HepG2 (cell line): ENCODE data around the gene ARHGEF11. TPM values are rescaled to one million over a fixed set of nuclear protein-coding genes. Genes with fewer than 3 reads are reported as not detected.

Source experiments
- ATAC-seq: fragments of 200-7000 bp; cut with Tn5 transposase; 3 replicates; pipeline ENCODE4 v1.9.1; 2020; ENCODE audit warnings: mild to moderate bottlenecking, moderate library complexity
- BruUV-seq: library from RNA; stranded (reverse); fragments of 400-500 nt; replicated peaks from 2 replicates; lab custom pipeline; 2021; lab: Mats Ljungman, UMichigan
- CTCF ChIA-PET: fragments of 300-600 bp; formaldehyde crosslinking; extraction: SDS; loops from one replicate; lab custom pipeline; 2021; ENCODE audit warnings: low total read pairs, inconsistent platforms, low intra/inter-chr PET ratio; lab: Yijun Ruan, JAX
- POLR2A ChIA-PET: fragments of 350-600 bp; sonication (Branson Sonifier 250); formaldehyde crosslinking; loops from one replicate; lab custom pipeline; 2020; ENCODE audit warnings: antibody characterized with exemption, inconsistent platforms; lab: Yijun Ruan, JAX
- DNase-seq: peaks from one replicate; pipeline ENCODE4 v3.0.0-alpha.2; 2015; ENCODE audit warnings: low spot score
- FAIRE-seq: peaks from 3 replicates; lab custom pipeline; 2011; peaks lifted over from hg19 to GRCh38; lab: Jason Lieb, UNC
- H2AFZ ChIP-seq: one replicate; pipeline ENCODE4 v1.6.1; 2011; ENCODE audit warnings: low read length, inconsistent platforms
- H3K27ac ChIP-seq: fragments of 300-600 bp; 3 replicates; pipeline ENCODE4 v1.8.0; 2011; ENCODE audit warnings: mixed run types, mild to moderate bottlenecking, mixed read lengths, low read length, inconsistent platforms; ENCODE audit not compliant: insufficient read depth; ENCODE audit errors: extremely low read length
- H3K27me3 ChIP-seq, 2 experiments: fragments of 200-600 bp in 1 of 2; 2 replicates in 1 of 2; 3 replicates in 1 of 2; pipeline versions ENCODE4 v1.6.0 to v1.8.0; 2011; ENCODE audit warnings: low read length in 2 of 2, mild to moderate bottlenecking in 2 of 2, moderate library complexity in 2 of 2, inconsistent platforms in 1 of 2; ENCODE audit not compliant: insufficient read depth in 2 of 2, control insufficient read depth in 1 of 2
- H3K36me3 ChIP-seq, 2 experiments: fragments of 200-600 bp in 1 of 2; replicated peaks in 1 of 2; 2 replicates in 1 of 2; 3 replicates in 1 of 2; pipeline versions ENCODE4 v1.5.1 to v1.8.0; 2011; ENCODE audit warnings: low read length in 2 of 2, inconsistent platforms in 1 of 2; ENCODE audit not compliant: insufficient read depth in 2 of 2, control insufficient read depth in 1 of 2
- H3K4me1 ChIP-seq: 2 replicates; pipeline ENCODE4 v1.5.1; 2012; ENCODE audit warnings: low read length, inconsistent platforms; ENCODE audit not compliant: insufficient read depth
- H3K4me2 ChIP-seq: 2 replicates; pipeline ENCODE4 v1.6.0; 2011; ENCODE audit warnings: low read depth, low read length, inconsistent platforms
- H3K4me3 ChIP-seq, 3 experiments: fragments of 200-600 bp in 1 of 3; sonication (generic), shearing (Covaris generic) in 1 of 3; replicated peaks in 1 of 3; 2 replicates each; pipeline ENCODE4 v1.5.1; 2011 to 2016; ENCODE audit warnings: low read length in 3 of 3, inconsistent platforms in 2 of 3, low read depth in 2 of 3, mild to moderate bottlenecking in 2 of 3, control low read depth in 1 of 3, mixed read lengths in 1 of 3; ENCODE audit not compliant: insufficient read depth in 1 of 3
- H3K79me2 ChIP-seq: one replicate; pipeline ENCODE4 v1.6.1; 2011; ENCODE audit warnings: low read length, inconsistent platforms; ENCODE audit not compliant: insufficient read depth
- H3K9ac ChIP-seq: 2 replicates; pipeline ENCODE4 v1.6.0; 2011; ENCODE audit warnings: mild to moderate bottlenecking, low read depth, low read length, inconsistent platforms; ENCODE audit not compliant: insufficient read depth
- H3K9me3 ChIP-seq: 2 replicates; pipeline ENCODE4 v1.5.1; 2012; ENCODE audit warnings: mild to moderate bottlenecking, low read length
- H4K20me1 ChIP-seq: 2 replicates; pipeline ENCODE4 v1.6.0; 2011; ENCODE audit warnings: inconsistent platforms, mild to moderate bottlenecking, low read length, moderate library complexity; ENCODE audit not compliant: insufficient read depth
- KAT7 ChIP-seq: IDR thresholded peaks from 2 replicates; pipeline ENCODE4 v1.6.1; 2018; ENCODE audit warnings: borderline replicate concordance, missing compliant biosample characterization
- NFE2L1 ChIP-seq: sonication (generic); formaldehyde crosslinking; IDR thresholded peaks from 2 replicates; pipeline ENCODE4 v1.4.0; 2020; ENCODE audit warnings: missing genetic modification reagents, mild to moderate bottlenecking, borderline replicate concordance
- NFKB2 ChIP-seq: sonication (generic); formaldehyde crosslinking; IDR thresholded peaks from 2 replicates; pipeline ENCODE4 v1.4.0; 2020; ENCODE audit warnings: missing genetic modification reagents, borderline replicate concordance
- SALL2 ChIP-seq: sonication (generic); formaldehyde crosslinking; IDR thresholded peaks from 2 replicates; pipeline ENCODE4 v1.8.1; 2023; ENCODE audit warnings: mild to moderate bottlenecking, missing genetic modification reagents, inconsistent platforms
- STAT5B ChIP-seq: sonication (generic); formaldehyde crosslinking; IDR thresholded peaks from 2 replicates; pipeline ENCODE4 v1.4.0; 2020; ENCODE audit warnings: missing genetic modification reagents
- TBL1XR1 ChIP-seq: fragments of 150-350 bp; IDR thresholded peaks from 2 replicates; pipeline ENCODE4 v1.6.1; 2014; ENCODE audit warnings: borderline replicate concordance, low read length; ENCODE audit not compliant: partially characterized antibody
- ZFP36 ChIP-seq: fragments of 150-350 bp; IDR thresholded peaks from 2 replicates; pipeline ENCODE4 v1.6.1; 2018; ENCODE audit warnings: borderline replicate concordance, low read length, low read depth; ENCODE audit not compliant: partially characterized antibody
- ZNF530 ChIP-seq: sonication (generic); formaldehyde crosslinking; IDR thresholded peaks from 2 replicates; pipeline ENCODE4 v1.5.0; 2020; ENCODE audit warnings: low read depth, mild to moderate bottlenecking, missing genetic modification reagents
- ZNF720 ChIP-seq: sonication (generic); formaldehyde crosslinking; IDR thresholded peaks from 2 replicates; pipeline ENCODE4 v1.4.0; 2020; ENCODE audit warnings: missing genetic modification reagents
- WGBS: methylation state at CpG from one replicate; pipeline ENCODE4 v1.1.6; 2017; ENCODE audit warnings: low lambda C conversion rate; 5-methylcytosine and 5-hydroxymethylcytosine counted together
- in situ Hi-C: cut with HindIII; loops from 2 replicates; pipeline ENCODE4 v1.10.0; 2017; ENCODE audit warnings: low pct_unique_long_range_greater_than_20kb; ENCODE audit not compliant: extremely low pct_ligation_motif_present
- intact Hi-C: fragments of 100-400 bp; cut with micrococcal nuclease; formaldehyde crosslinking; loops from one replicate; pipeline ENCODE4 v1.10.0; 2022; ENCODE audit not compliant: unreplicated experiment
- polyA plus RNA-seq, 8 experiments: library from polyadenylated mRNA; depleted of rRNA in 3 of 8; stranded (reverse) in 7 of 8; unstranded in 1 of 8; fragments of >200 nt; fragmentation: Illumina TruSeq in 4 of 8; extraction: Trizol in 4 of 8; gene quantifications; 2 replicates each; pipeline versions ENCODE4 v1.2.1 to v1.2.3, GENCODE V29; 2011 to 2016; ENCODE audit warnings: low read depth in 4 of 8, missing spikeins in 1 of 8, mixed read lengths in 1 of 8; ENCODE audit not compliant: insufficient read depth in 1 of 8
- total RNA-seq, 5 experiments: library from RNA; depleted of rRNA; stranded (reverse); fragments of >200 nt; fragmentation: Illumina TruSeq; extraction: Trizol; gene quantifications; 2 replicates each; pipeline ENCODE4 v1.2.3, GENCODE V29; 2016; ENCODE audit warnings: low read depth in 1 of 5
- TF ChIP-seq, protein P1 (sequence below): sonication (generic); formaldehyde crosslinking; IDR thresholded peaks from 2 replicates; pipeline ENCODE4 v1.5.0; 2020; ENCODE audit warnings: mild to moderate bottlenecking, missing genetic modification reagents
- TF ChIP-seq, protein P2 (sequence below): sonication (generic); formaldehyde crosslinking; IDR thresholded peaks from 2 replicates; pipeline ENCODE4 v1.9.0; 2021; ENCODE audit warnings: mild to moderate bottlenecking, missing genetic modification reagents

Gene ARHGEF11
- total and polyA plus RNA-seq, 2 of the 13 experiments (the other 11 are each of a cell fraction or from before 2014, with no cell fraction given) = 16.5 to 21.2 TPM

- H3K4me3 ChIP-seq = no peak overlapping the region
- FAIRE-seq (no peak), ATAC-seq (no peak), DNase-seq (no peak)
- in situ Hi-C loops = loop anchor here (5.0 kb wide), 1 partner anchor 61 kb away; no protein-coding TSS in a partner anchor
- intact Hi-C loops = loop anchor here (5.0 to 10.0 kb wide), 2 partner anchors 46 to 886 kb away; partner anchors contain the start of gene ETV3
- no peaks in the 10 kb centered on the region for H3K79me2 ChIP-seq
- CTCF ChIA-PET = interaction anchor here (3.7 kb wide), 1 partner anchor 65 kb away, joined by 71 read pairs; no protein-coding TSS in a partner anchor
- 40% methylated on average over 1 of the region's 4 CpGs for WGBS
- H4K20me1 ChIP-seq = no peaks in the 10 kb centered on the region
- peaks cover 0 to 22% of the 10 kb centered on the region in 2 experiments; a peak in 3 of 5 replicates for H3K27me3 ChIP-seq
- H3K4me1 ChIP-seq = peaks cover 8% of the 10 kb centered on the region
- TF ChIP-seq TBL1XR1 (no peak), ZFP36 (no peak), NFE2L1 (CRISPR knock-in tag) (no peak), ZNF530 (CRISPR knock-in tag) (no peak), ZNF720 (CRISPR knock-in tag) (no peak), SALL2 (no peak), KAT7 (no peak), NFKB2 (CRISPR knock-in tag) (no peak), STAT5B (CRISPR knock-in tag) (no peak)
- TF ChIP-seq, protein P1, sequence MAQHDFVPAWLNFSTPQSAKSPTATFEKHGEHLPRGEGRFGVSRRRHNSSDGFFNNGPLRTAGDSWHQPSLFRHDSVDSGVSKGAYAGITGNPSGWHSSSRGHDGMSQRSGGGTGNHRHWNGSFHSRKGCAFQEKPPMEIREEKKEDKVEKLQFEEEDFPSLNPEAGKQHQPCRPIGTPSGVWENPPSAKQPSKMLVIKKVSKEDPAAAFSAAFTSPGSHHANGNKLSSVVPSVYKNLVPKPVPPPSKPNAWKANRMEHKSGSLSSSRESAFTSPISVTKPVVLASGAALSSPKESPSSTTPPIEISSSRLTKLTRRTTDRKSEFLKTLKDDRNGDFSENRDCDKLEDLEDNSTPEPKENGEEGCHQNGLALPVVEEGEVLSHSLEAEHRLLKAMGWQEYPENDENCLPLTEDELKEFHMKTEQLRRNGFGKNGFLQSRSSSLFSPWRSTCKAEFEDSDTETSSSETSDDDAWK (CRISPR knock-in tag) = no peak
- TF ChIP-seq, protein P2, sequence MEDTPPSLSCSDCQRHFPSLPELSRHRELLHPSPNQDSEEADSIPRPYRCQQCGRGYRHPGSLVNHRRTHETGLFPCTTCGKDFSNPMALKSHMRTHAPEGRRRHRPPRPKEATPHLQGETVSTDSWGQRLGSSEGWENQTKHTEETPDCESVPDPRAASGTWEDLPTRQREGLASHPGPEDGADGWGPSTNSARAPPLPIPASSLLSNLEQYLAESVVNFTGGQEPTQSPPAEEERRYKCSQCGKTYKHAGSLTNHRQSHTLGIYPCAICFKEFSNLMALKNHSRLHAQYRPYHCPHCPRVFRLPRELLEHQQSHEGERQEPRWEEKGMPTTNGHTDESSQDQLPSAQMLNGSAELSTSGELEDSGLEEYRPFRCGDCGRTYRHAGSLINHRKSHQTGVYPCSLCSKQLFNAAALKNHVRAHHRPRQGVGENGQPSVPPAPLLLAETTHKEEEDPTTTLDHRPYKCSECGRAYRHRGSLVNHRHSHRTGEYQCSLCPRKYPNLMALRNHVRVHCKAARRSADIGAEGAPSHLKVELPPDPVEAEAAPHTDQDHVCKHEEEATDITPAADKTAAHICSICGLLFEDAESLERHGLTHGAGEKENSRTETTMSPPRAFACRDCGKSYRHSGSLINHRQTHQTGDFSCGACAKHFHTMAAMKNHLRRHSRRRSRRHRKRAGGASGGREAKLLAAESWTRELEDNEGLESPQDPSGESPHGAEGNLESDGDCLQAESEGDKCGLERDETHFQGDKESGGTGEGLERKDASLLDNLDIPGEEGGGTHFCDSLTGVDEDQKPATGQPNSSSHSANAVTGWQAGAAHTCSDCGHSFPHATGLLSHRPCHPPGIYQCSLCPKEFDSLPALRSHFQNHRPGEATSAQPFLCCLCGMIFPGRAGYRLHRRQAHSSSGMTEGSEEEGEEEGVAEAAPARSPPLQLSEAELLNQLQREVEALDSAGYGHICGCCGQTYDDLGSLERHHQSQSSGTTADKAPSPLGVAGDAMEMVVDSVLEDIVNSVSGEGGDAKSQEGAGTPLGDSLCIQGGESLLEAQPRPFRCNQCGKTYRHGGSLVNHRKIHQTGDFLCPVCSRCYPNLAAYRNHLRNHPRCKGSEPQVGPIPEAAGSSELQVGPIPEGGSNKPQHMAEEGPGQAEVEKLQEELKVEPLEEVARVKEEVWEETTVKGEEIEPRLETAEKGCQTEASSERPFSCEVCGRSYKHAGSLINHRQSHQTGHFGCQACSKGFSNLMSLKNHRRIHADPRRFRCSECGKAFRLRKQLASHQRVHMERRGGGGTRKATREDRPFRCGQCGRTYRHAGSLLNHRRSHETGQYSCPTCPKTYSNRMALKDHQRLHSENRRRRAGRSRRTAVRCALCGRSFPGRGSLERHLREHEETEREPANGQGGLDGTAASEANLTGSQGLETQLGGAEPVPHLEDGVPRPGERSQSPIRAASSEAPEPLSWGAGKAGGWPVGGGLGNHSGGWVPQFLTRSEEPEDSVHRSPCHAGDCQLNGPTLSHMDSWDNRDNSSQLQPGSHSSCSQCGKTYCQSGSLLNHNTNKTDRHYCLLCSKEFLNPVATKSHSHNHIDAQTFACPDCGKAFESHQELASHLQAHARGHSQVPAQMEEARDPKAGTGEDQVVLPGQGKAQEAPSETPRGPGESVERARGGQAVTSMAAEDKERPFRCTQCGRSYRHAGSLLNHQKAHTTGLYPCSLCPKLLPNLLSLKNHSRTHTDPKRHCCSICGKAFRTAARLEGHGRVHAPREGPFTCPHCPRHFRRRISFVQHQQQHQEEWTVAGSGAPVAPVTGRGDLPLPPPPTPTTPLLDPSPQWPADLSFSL (CRISPR knock-in tag) = no peak
- BruUV-seq = no TSS peak
- no peak overlapping the region for H3K4me2 ChIP-seq
- H3K9ac ChIP-seq = no peak overlapping the region
- no peak overlapping the region for H3K27ac ChIP-seq
- no peaks in the 10 kb centered on the region for H3K36me3 ChIP-seq
- no peaks in the 10 kb centered on the region for H3K9me3 ChIP-seq
- no peak overlapping the region for H2AFZ ChIP-seq
- POLR2A ChIA-PET = interaction anchor here (1.3 to 1.7 kb wide), 2 partner anchors 64 to 70 kb away, joined by 3 to 16 read pairs; no protein-coding TSS in a partner anchor
Observed at GRCh38 chr1:157091186-157091585, 45.6 kb upstream of the ARHGEF11 start.
